NCI-H2196 (cell line): ENCODE data around the gene LENEP.
A peak's percentile ranks its signal among the peaks of the same experiment; 100 is the strongest.

Experiments used
- DNase-seq: peaks from one replicate; lab custom pipeline; 2025; ENCODE audit not compliant: unreplicated experiment; lab: John Stamatoyannopoulos, UW

The LENEP gene

DNA sequence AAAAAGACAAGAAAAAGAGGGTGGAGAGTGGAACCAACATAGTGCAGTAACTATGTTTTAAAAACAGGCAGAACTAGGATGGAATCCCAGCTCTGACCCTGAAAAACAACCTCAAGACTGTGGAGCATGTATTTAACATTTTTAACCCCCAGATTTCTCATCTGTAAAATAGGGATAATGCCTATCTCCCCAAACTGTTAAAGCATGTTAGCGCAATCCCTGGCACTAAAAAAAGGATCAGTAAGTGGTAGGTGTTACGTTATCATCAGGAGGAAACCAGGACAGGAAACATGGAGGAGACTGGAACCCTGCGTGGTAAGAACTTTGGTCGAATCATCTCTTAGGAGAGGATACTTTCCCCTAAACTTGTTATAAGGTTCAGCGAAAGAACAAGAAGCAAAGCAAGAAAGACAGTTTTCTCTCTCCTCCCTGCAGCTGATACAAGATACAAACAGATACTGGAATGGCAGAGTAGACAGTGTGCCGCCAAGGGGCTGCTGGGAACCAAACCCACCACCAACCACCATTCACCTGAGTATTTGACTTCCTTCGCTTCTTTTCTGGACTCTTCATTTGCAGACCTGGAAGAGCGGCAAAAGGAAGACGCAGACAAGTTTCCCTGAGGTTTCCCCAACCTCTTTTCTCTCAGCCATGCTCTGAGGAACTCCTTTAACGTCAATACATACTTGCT, 32.8 kb upstream of the LENEP start:
- DNase-seq: no peak

DNA sequence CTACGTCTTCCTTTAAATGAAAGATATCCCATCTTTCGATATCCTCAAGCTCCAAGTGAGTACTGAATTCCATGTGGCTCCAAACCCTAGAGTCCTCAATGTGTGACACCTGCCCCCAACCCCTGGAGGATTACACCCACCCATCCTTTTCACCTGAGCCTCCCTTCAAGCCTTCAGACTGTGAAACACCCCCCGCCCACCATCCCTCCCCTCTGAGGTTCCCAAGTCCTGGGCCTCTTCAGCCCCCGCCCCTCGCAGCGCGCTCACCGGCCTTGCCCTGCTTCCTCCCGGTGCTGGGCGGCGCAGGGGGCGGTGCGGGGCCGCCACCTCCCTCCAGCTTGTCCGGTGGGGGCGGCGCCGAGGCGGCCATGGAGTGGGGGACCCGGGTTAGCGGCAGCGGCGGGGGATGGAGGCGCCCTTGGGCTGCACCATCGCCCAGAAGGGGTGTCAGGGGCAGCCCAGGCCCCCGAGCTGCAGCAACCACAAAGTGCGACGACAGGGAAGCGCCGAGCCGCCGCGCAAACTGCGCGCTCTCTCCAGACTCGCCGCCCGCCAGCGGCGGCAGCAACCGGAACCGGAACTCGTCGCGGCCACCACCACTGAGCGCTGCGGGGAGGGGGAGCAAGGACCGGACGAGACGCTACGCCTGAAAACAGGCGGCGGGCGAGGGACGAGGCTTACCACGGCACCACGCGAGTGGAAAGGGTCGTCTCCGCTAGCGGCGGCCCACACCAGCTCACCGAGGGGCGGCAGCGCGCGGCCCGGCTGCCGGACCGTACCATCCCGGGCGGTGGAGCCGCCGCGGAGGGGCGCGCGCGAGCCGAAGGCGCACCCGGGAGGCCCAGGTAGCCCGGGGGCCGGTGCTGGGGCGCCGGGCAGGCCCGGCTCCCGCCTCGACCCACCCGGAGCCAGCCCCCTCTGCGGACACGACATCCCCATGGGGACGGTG, 31.9 kb upstream of the LENEP start, which contains the start of gene PYGO2:
TSS of gene PYGO2 (minus strand) at position 576 of the 949 bp plus-strand sequence. CDS start at position 370, 206 bp downstream.
- DNase-seq: peak; percentile 81

DNA sequence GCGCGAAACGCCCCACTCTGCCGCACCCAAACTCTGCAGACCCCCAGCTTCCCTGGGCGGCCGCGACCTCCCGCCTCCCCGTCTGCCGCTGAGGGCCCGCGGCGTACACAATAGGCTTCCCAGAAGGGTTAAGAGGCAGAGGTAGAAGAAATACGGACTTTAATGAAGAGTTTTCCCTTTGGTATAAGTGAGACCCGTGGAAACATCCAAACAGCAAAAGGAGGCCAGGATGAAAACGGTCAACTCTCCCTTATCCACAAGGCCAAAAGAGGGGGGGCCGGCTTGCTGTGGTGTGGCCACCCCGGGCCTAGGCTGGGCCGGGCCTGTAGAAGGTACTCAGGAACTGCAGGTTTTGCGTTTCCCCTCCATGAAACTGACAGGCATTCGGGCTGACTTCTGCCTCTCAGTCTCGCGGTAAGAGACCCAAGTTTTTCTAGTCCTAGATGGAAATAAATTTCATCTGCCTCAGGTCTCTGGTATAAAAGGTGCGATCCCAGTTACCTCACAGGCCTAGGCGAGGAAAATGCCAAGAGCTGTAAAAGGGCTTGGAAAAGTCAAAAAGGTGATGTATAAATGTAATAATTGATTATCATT, 31.1 kb upstream of the LENEP start:
- DNase-seq: no peak

DNA sequence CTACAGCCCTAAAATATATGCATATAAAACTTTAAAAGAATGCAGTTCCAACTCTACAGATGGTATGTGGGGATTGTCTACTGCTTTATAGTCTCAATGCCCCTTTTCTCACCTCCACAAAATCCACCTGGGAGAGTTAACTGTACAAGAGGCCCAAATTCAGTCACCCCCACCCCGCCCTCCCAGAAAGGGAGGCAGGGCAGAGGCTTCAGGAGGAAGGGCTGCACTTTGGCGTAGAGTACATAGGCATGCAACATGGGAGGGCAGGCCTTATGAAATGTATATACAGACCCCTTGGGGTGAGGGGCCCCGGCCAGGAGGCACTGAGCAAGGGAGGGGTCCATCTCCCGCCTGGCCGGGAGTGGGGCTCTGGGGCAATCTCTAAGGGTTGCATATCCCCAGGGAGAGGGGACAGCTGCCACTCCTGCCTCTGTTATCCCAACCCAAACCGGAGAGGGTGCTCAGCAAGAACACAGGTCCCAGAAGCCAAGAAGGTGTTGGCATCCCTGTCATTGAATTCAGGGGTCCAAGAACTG, 30.5 kb upstream of the LENEP start:
- DNase-seq: no peak

DNA sequence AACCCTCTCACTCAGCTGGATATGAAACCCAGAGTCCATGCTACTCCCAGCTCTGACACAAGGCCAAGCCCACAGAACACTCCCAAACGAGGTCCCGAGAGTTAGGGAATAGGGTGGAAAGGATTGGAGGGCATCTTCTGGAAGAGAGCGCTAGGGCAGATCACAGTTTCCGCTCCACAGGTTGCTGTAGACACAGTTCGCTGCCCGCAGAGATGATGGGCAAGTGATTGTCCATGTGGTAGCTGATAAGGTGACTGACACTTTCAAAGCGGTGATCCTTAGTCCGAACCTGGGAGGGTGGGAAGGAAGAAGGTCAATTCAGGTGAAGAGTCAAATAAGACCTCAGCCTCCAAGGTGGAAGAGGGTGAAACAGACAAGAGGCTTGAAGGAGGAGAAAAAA, 29.7 kb upstream of the LENEP start:
- no peak for DNase-seq

GRCh38 chr1:154964359-154964758, 29.0 kb upstream of the LENEP start:
- DNase-seq: no peak

DNA sequence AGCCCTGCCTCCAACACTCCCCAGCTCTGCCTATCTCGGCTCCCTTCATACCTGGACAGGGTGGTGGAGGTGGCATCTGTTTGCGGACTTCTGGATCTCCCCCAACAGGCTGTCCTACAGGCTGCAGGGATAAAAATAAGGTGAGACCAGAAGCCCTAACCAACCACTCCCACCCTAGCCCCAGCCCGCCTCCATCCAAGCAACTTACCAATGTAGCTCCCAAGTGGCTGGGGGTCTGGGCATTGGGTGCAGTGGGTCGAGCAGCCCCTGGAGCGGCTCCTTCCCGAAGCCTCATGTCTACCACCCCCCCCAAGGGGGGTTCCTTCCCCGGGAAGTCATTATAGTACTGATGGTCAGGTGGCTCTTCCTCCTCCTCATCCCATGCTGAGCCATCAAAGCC, 27.3 kb upstream of the LENEP start:
- DNase-seq: no peak

DNA sequence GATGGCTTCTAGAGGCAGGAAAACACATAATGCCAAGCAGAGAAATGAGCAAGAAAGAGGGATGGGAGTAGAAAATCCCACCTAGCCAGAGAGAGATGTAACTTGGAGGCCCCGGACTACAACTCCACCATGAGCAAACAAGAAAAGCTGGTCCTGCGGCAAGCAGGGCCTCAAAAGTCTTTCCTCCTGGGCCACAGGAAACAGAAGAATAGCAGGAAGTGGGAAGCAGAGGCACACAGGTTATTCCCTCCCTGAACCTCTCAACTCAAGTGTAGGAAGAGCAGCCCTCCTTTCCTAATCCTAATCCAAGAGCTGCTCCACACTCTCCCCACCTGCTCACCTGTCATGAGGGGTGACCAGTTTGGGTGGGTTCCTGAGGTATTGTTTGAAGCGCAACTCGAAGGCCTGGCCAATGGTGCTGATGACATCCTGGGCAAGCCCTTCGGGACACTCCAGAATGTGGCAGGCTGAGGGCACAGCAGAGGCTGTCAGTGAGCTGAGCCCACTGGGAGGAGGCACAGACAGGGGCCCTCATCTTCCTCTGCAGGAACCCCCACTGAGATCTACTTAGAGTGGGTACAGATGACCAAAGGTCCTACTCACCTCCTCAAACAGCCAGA, 25.9 kb upstream of the LENEP start:
- DNase-seq: no peak

DNA sequence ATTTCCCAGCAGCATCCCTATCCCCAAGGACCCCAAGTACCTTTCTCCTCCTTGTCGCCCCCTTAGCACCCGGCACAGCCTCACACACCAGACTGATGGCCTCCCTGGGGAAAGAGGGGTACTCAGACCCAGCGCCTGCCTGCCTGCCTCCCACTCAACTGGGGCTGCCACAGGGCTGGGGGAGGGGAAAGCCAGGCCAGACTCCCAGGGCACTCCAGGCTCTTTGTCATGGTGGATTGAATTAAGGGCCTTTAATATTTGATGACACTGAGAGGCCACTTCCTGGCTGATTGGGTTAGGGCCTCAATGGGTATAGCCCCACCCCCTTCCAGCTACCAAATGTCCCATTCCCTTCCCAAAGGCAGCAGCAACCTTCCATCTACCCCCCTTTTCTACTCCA, 24.7 kb upstream of the LENEP start:
- no peak for DNase-seq

DNA sequence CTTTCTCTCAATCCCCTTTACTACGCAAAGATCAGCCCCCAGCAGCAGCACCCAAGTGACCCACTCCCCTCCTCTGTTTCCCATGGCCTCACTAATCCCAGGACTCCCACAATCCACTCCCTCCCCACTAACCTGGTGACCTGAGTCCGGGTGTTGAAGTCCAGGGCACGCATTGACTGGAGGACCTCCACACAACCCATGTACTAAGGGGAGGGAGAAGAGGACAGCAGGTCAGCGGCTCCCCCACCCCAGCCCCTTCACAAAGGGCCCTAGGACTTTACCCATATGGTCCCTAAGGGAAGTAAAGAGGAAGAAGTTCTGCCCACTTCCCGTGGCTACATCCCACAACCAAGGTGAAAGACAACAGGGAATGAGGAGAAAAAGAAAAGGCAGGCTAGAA, 24.1 kb upstream of the LENEP start:
- DNase-seq: no peak

GRCh38 chr1:154969860-154970452, 23.4 kb upstream of the LENEP start:
- DNase-seq: no peak

DNA sequence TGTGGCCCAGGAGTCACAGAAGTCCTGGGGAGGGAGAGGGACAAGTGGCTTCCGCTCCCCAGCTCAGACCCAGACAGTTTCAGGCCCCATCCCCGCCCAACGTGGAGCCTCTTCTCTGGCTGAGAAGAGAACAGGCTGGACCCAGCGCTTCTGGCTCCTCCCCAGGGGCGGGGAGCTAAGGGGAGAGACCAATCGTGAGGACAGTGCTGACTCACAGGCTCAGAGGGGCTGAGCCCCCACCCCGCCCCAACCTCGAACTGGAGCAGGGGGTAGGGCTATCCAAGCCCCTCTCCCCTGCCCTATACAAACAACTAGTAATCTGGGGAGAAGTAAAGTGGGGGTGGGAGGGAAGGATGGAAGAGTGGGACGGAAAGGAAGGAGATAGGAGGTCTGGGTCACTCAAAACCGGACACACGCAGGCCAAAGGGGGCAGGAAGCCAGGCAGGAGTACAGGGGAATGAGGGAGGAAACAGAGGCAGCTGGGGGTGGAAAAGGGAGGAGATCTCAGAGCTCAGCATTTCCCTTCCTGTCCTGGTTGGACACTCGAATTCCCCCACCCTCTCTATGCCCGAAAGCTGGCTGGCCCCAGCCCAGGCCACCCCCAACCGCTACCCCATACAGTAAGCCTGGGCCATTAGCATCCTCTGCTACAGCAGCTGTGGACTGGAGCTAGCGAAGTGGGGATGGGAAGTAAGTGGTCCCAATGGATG, 22.6 kb upstream of the LENEP start, which contains the start of gene SHC1:
TSS of gene SHC1 (minus strand) at position 117 of the 710 bp plus-strand sequence. CDS start 221 bp downstream, outside the sequence.
- peak; percentile 92 for DNase-seq

DNA sequence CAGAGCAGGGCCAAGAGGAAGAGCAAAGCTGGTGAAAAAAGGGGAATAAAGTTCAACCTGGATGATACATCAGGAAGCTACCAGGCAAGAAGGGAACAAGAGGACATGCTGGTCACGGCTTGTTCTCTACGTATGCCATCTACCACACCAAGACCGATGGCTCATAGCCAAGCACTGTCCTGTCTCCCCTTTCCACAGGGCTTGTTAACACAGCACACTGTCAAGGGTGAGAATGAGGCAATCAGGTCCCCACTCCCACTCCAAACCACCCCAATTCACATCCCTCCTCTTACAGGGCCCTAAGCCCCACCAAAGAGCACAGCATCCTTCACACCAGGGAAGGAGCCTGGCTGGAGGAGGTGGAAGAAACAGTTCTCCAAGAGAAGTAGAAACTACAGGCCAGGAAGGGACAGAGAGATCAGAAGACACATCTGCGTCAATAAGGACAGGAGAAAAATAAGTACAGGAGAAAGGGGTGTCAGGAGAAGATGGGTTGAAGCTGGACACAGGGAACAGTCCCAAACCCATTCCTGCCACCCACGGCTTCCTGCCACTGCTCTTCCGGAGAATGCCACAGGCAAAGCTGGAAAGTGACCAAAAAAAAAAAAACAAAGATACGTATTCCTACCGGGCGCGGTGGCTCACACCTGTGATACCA, 21.9 kb upstream of the LENEP start:
- no peak for DNase-seq

- peak; percentile 59 for DNase-seq
These were observed 21.2 kb upstream of the LENEP start for GRCh38 chr1:154972213-154972516.

DNA sequence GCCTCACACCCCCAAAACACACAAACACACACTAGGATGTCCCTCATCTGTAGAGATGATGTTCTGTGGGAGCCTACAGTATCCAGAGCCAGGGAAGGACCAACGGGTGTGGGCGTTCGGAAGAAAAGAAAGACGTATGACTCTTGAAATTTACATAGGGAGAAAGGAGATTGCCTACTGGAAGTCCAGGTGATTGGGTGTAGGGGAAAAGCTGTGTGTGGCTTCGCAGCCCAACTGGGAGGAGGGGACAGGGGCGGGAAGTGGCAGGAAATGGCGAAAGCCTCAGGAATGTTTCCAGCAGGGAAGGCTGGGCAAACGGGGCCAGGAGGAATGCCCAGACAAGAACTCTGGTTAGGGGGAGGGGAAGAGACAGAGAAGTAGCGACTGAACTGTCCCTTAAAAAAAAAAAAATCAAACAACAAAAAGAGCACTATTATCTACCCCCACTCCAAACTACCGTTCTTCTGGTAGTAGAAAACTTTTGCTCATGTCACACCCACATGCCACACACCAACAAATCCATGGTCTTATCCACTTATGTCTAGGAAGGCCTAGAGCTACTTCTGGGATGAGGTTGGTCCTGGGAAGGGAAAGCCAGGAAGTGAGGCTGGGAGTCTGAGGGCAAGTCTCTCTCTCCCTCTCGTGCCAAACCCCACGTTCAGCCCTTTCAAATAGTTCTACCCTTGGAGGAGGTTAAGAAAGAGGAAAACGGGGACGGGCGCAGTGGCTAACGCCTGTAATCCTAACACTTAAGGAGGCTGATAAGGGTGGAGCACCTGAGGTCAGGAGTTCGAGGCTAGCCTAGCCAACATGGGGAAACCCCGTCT, 20.7 kb upstream of the LENEP start:
- DNase-seq: peak; percentile 59

GRCh38 chr1:154973344-154974101, 19.9 kb upstream of the LENEP start:
- DNase-seq: peak; percentile 96

- peak; percentile 99 for DNase-seq
These were observed 19.1 kb upstream of the LENEP start, which contains the start of gene CKS1B for GRCh38 chr1:154974102-154974807. CKS1B (plus strand) TSS chr1:154974681; CDS start chr1:154974746, 65 bp downstream.
